ENCODE measurements around the gene PTCH1. TPM values are rescaled to one million over a fixed set of nuclear protein-coding genes. Genes with fewer than 3 reads are reported as not detected.

The PTCH1 gene
- total RNA-seq, 1 donor from 2014 or later, result 3.9 TPM

GRCh38 chr9:95512709-95513095 is 4.1 kb downstream of the PTCH1 start:
- DNase-seq (ENCODE audit: low read depth), result no peak

GRCh38 chr9:95511952-95512708 is 4.6 kb downstream of the PTCH1 start:
- no peak for DNase-seq (ENCODE audit: low read depth)

- no peak for DNase-seq (ENCODE audit: low read depth)
Measured at GRCh38 chr9:95511616-95511931, 5.2 kb downstream of the PTCH1 start.

- peak; percentile 94 for DNase-seq (ENCODE audit: low read depth)
Measured at GRCh38 chr9:95510709-95511615, 5.8 kb downstream of the PTCH1 start.

GRCh38 chr9:95509851-95510708 is 6.7 kb downstream of the PTCH1 start:
- DNase-seq (ENCODE audit: low read depth), result peak; percentile 55

GRCh38 chr9:95508968-95509850 is 7.6 kb downstream of the PTCH1 start:
- peak; percentile 91 for DNase-seq (ENCODE audit: low read depth)

GRCh38 chr9:95508242-95508967 is 8.4 kb downstream of the PTCH1 start:
- DNase-seq (ENCODE audit: low read depth), result peak; percentile 23

- DNase-seq (ENCODE audit: low read depth), result peak; percentile 59
Measured at GRCh38 chr9:95507464-95508241, 9.1 kb downstream of the PTCH1 start.

- peak; percentile 68 for DNase-seq (ENCODE audit: low read depth)
Measured at GRCh38 chr9:95506678-95507463, 9.9 kb downstream of the PTCH1 start.

GRCh38 chr9:95506428-95506677 is 10.4 kb downstream of the PTCH1 start:
- peak; percentile 58 for DNase-seq (ENCODE audit: low read depth)

- DNase-seq (ENCODE audit: low read depth), result peak; percentile 61
Measured at GRCh38 chr9:95505717-95506427, 10.9 kb downstream of the PTCH1 start.

GRCh38 chr9:95505072-95505716 is 11.6 kb downstream of the PTCH1 start:
- DNase-seq (ENCODE audit: low read depth), result no peak

- DNase-seq (ENCODE audit: low read depth), result no peak
Measured at GRCh38 chr9:95504053-95504963, 12.5 kb downstream of the PTCH1 start.

GRCh38 chr9:95503369-95503768 is 13.4 kb downstream of the PTCH1 start:
- DNase-seq (ENCODE audit: low read depth), result no peak

GRCh38 chr9:95502248-95502647 is 14.5 kb downstream of the PTCH1 start:
- DNase-seq (ENCODE audit: low read depth), result peak; percentile 49

GRCh38 chr9:95499847-95500246 is 16.9 kb downstream of the PTCH1 start:
- no peak for DNase-seq (ENCODE audit: low read depth)
